HepG2 (cell line): ENCODE data around the gene TUBA4B. TPM values are rescaled to one million over a fixed set of nuclear protein-coding genes. Genes with fewer than 3 reads are reported as not detected.

ENCODE experiments used
- ATAC-seq: fragments of 200-7000 bp; cut with Tn5 transposase; 3 replicates; pipeline ENCODE4 v1.9.1; 2020; ENCODE audit warnings: mild to moderate bottlenecking, moderate library complexity
- BruUV-seq: library from RNA; stranded (reverse); fragments of 400-500 nt; replicated peaks from 2 replicates; lab custom pipeline; 2021; lab: Mats Ljungman, UMichigan
- CTCF ChIA-PET: fragments of 300-600 bp; formaldehyde crosslinking; extraction: SDS; loops from one replicate; lab custom pipeline; 2021; ENCODE audit warnings: low total read pairs, inconsistent platforms, low intra/inter-chr PET ratio; lab: Yijun Ruan, JAX
- POLR2A ChIA-PET: fragments of 350-600 bp; sonication (Branson Sonifier 250); formaldehyde crosslinking; loops from one replicate; lab custom pipeline; 2020; ENCODE audit warnings: antibody characterized with exemption, inconsistent platforms; lab: Yijun Ruan, JAX
- DNase-seq: peaks from one replicate; pipeline ENCODE4 v3.0.0-alpha.2; 2015; ENCODE audit warnings: low spot score
- FAIRE-seq: peaks from 3 replicates; lab custom pipeline; 2011; peaks lifted over from hg19 to GRCh38; lab: Jason Lieb, UNC
- H2AFZ ChIP-seq: one replicate; pipeline ENCODE4 v1.6.1; 2011; ENCODE audit warnings: low read length, inconsistent platforms
- H3K27ac ChIP-seq: fragments of 300-600 bp; 3 replicates; pipeline ENCODE4 v1.8.0; 2011; ENCODE audit warnings: mixed run types, mild to moderate bottlenecking, mixed read lengths, low read length, inconsistent platforms; ENCODE audit not compliant: insufficient read depth; ENCODE audit errors: extremely low read length
- H3K27me3 ChIP-seq, 2 experiments: fragments of 200-600 bp in 1 of 2; 2 replicates in 1 of 2; 3 replicates in 1 of 2; pipeline versions ENCODE4 v1.6.0 to v1.8.0; 2011; ENCODE audit warnings: low read length in 2 of 2, mild to moderate bottlenecking in 2 of 2, moderate library complexity in 2 of 2, inconsistent platforms in 1 of 2; ENCODE audit not compliant: insufficient read depth in 2 of 2, control insufficient read depth in 1 of 2
- H3K36me3 ChIP-seq, 2 experiments: fragments of 200-600 bp in 1 of 2; replicated peaks in 1 of 2; 2 replicates in 1 of 2; 3 replicates in 1 of 2; pipeline versions ENCODE4 v1.5.1 to v1.8.0; 2011; ENCODE audit warnings: low read length in 2 of 2, inconsistent platforms in 1 of 2; ENCODE audit not compliant: insufficient read depth in 2 of 2, control insufficient read depth in 1 of 2
- H3K4me1 ChIP-seq: 2 replicates; pipeline ENCODE4 v1.5.1; 2012; ENCODE audit warnings: low read length, inconsistent platforms; ENCODE audit not compliant: insufficient read depth
- H3K4me2 ChIP-seq: 2 replicates; pipeline ENCODE4 v1.6.0; 2011; ENCODE audit warnings: low read depth, low read length, inconsistent platforms
- H3K4me3 ChIP-seq, 3 experiments: fragments of 200-600 bp in 1 of 3; sonication (generic), shearing (Covaris generic) in 1 of 3; replicated peaks in 1 of 3; 2 replicates each; pipeline ENCODE4 v1.5.1; 2011 to 2016; ENCODE audit warnings: low read length in 3 of 3, inconsistent platforms in 2 of 3, low read depth in 2 of 3, mild to moderate bottlenecking in 2 of 3, control low read depth in 1 of 3, mixed read lengths in 1 of 3; ENCODE audit not compliant: insufficient read depth in 1 of 3
- H3K79me2 ChIP-seq: one replicate; pipeline ENCODE4 v1.6.1; 2011; ENCODE audit warnings: low read length, inconsistent platforms; ENCODE audit not compliant: insufficient read depth
- H3K9ac ChIP-seq: 2 replicates; pipeline ENCODE4 v1.6.0; 2011; ENCODE audit warnings: mild to moderate bottlenecking, low read depth, low read length, inconsistent platforms; ENCODE audit not compliant: insufficient read depth
- H3K9me3 ChIP-seq: 2 replicates; pipeline ENCODE4 v1.5.1; 2012; ENCODE audit warnings: mild to moderate bottlenecking, low read length
- H4K20me1 ChIP-seq: 2 replicates; pipeline ENCODE4 v1.6.0; 2011; ENCODE audit warnings: inconsistent platforms, mild to moderate bottlenecking, low read length, moderate library complexity; ENCODE audit not compliant: insufficient read depth
- ATF1 ChIP-seq: IDR thresholded peaks from 2 replicates; pipeline ENCODE4 v1.6.1; 2016; ENCODE audit warnings: mild to moderate bottlenecking, control low read depth
- ATF7-NPFF ChIP-seq: sonication (generic); formaldehyde crosslinking; IDR thresholded peaks from 2 replicates; pipeline ENCODE4 v1.8.1; 2023; ENCODE audit warnings: mild to moderate bottlenecking, low read depth, missing genetic modification reagents, moderate library complexity
- BHLHE40 ChIP-seq: IDR thresholded peaks from 2 replicates; pipeline ENCODE4 v1.6.1; 2011; ENCODE audit warnings: low read length, improper control_type of control experiment
- ELF1 ChIP-seq: sonication (generic); formaldehyde crosslinking; IDR thresholded peaks from 2 replicates; pipeline ENCODE4 v1.4.0; 2020; ENCODE audit warnings: missing genetic modification reagents
- GATA4 ChIP-seq: sonication (generic); IDR thresholded peaks from 2 replicates; pipeline ENCODE4 v1.6.1; 2016; ENCODE audit warnings: antibody characterized with exemption, low read depth, borderline replicate concordance
- JUND ChIP-seq: sonication (generic); formaldehyde crosslinking; IDR thresholded peaks from 2 replicates; pipeline ENCODE4 v1.8.0; 2022; ENCODE audit warnings: mild to moderate bottlenecking, missing genetic modification reagents
- KLF11 ChIP-seq: IDR thresholded peaks from 2 replicates; pipeline ENCODE4 v1.6.1; 2016; ENCODE audit warnings: missing compliant biosample characterization
- KMT2A ChIP-seq: sonication (generic); formaldehyde crosslinking; IDR thresholded peaks from 2 replicates; pipeline ENCODE4 v1.4.0; 2020; ENCODE audit warnings: missing genetic modification reagents
- RFX1 ChIP-seq: fragments of 450-650 bp; IDR thresholded peaks from 2 replicates; pipeline ENCODE4 v1.6.1; 2017
- RNF2 ChIP-seq: fragments of 450-650 bp; conservative IDR thresholded peaks from 2 replicates; pipeline ENCODE4 v1.6.1; 2016; ENCODE audit warnings: low read depth
- TEAD3 ChIP-seq: optimal IDR thresholded peaks from 2 replicates; pipeline ENCODE3; 2016; ENCODE audit warnings: borderline replicate concordance
- ZBTB1 ChIP-seq: sonication (generic); formaldehyde crosslinking; IDR thresholded peaks from 2 replicates; pipeline ENCODE4 v1.4.0; 2020; ENCODE audit warnings: missing genetic modification reagents, borderline replicate concordance
- ZNF260 ChIP-seq: sonication (generic); formaldehyde crosslinking; IDR thresholded peaks from 2 replicates; pipeline ENCODE4 v1.4.0; 2020; ENCODE audit warnings: missing genetic modification reagents, low read depth, mild to moderate bottlenecking, borderline replicate concordance
- ZNF292 ChIP-seq: sonication (generic); formaldehyde crosslinking; IDR thresholded peaks from 2 replicates; pipeline ENCODE4 v1.8.1; 2022; ENCODE audit warnings: mild to moderate bottlenecking, low read depth, missing genetic modification reagents, borderline replicate concordance
- ZNF335 ChIP-seq: sonication (generic); formaldehyde crosslinking; IDR thresholded peaks from 2 replicates; pipeline ENCODE4 v1.4.0; 2020; ENCODE audit warnings: missing genetic modification reagents
- ZNF33B ChIP-seq: sonication (generic); formaldehyde crosslinking; IDR thresholded peaks from 2 replicates; pipeline ENCODE4 v1.5.1; 2020; ENCODE audit warnings: mild to moderate bottlenecking, missing genetic modification reagents
- ZNF629 ChIP-seq: sonication (generic); formaldehyde crosslinking; conservative IDR thresholded peaks from 2 replicates; pipeline ENCODE4 v1.5.0; 2020; ENCODE audit warnings: missing genetic modification reagents
- ZNF674 ChIP-seq: sonication (generic); formaldehyde crosslinking; IDR thresholded peaks from 2 replicates; pipeline ENCODE4 v1.5.0; 2020; ENCODE audit warnings: low read depth, mild to moderate bottlenecking, missing genetic modification reagents
- WGBS: methylation state at CpG from one replicate; pipeline ENCODE4 v1.1.6; 2017; ENCODE audit warnings: low lambda C conversion rate; 5-methylcytosine and 5-hydroxymethylcytosine counted together
- in situ Hi-C: cut with HindIII; loops from 2 replicates; pipeline ENCODE4 v1.10.0; 2017; ENCODE audit warnings: low pct_unique_long_range_greater_than_20kb; ENCODE audit not compliant: extremely low pct_ligation_motif_present
- intact Hi-C: fragments of 100-400 bp; cut with micrococcal nuclease; formaldehyde crosslinking; loops from one replicate; pipeline ENCODE4 v1.10.0; 2022; ENCODE audit not compliant: unreplicated experiment
- polyA plus RNA-seq, 8 experiments: library from polyadenylated mRNA; depleted of rRNA in 3 of 8; stranded (reverse) in 7 of 8; unstranded in 1 of 8; fragments of >200 nt; fragmentation: Illumina TruSeq in 4 of 8; extraction: Trizol in 4 of 8; gene quantifications; 2 replicates each; pipeline versions ENCODE4 v1.2.1 to v1.2.3, GENCODE V29; 2011 to 2016; ENCODE audit warnings: low read depth in 4 of 8, missing spikeins in 1 of 8, mixed read lengths in 1 of 8; ENCODE audit not compliant: insufficient read depth in 1 of 8
- total RNA-seq, 5 experiments: library from RNA; depleted of rRNA; stranded (reverse); fragments of >200 nt; fragmentation: Illumina TruSeq; extraction: Trizol; gene quantifications; 2 replicates each; pipeline ENCODE4 v1.2.3, GENCODE V29; 2016; ENCODE audit warnings: low read depth in 1 of 5
- TF ChIP-seq, protein P1 (sequence below): sonication (generic); formaldehyde crosslinking; IDR thresholded peaks from 2 replicates; pipeline ENCODE4 v1.8.1; 2023; ENCODE audit warnings: mild to moderate bottlenecking, inconsistent platforms, moderate library complexity, missing genetic modification reagents, borderline replicate concordance
- TF ChIP-seq, protein P2 (sequence below): IDR thresholded peaks from 2 replicates; pipeline ENCODE4 v1.6.1; 2016; ENCODE audit warnings: missing compliant biosample characterization, missing genetic modification reagents, borderline replicate concordance
- TF ChIP-seq, protein P3 (sequence below): sonication (generic); formaldehyde crosslinking; IDR thresholded peaks from 2 replicates; pipeline ENCODE4 v1.5.1; 2020; ENCODE audit warnings: missing genetic modification reagents, mild to moderate bottlenecking, borderline replicate concordance
- TF ChIP-seq, protein P4 (sequence below): IDR thresholded peaks from 2 replicates; pipeline ENCODE4 v1.6.1; 2016; ENCODE audit warnings: low read depth, borderline replicate concordance

The TUBA4B gene
- total and polyA plus RNA-seq, 2 of the 13 experiments (the other 11 are each of a cell fraction or from before 2014, with no cell fraction given): 0.18 to 0.22 TPM

DNA sequence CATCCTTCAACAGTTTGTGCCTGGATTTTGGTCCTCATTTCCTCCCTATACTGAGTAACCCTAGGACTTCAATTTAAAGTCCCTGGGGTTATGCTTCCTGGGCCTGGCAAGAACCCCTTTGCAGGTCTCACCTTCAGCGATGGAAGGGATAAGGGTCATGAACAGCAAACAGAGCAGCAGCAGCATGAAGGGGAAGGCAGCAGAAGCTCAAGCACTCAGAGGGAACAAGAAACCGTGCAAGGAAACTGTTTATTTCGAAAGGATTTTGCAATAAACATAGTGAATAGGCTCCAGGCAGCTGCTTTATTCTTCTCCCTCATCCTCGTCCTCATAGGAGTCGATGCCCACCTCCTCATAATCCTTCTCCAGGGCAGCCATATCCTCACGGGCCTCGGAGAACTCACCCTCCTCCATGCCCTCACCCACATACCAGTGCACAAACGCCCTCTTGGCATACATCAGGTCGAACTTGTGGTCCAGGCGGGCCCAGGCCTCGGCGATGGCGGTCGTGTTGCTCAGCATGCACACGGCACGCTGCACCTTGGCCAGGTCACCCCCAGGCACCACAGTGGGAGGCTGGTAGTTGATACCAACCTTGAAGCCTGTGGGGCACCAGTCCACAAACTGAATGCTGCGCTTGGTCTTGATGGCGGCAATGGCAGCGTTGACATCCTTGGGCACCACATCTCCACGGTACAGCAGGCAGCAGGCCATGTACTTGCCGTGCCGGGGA is 2.8 kb upstream of the TUBA4B start (continued):
- TF ChIP-seq ZNF33B: no peak
- TF ChIP-seq KMT2A (CRISPR knock-in tag): no peak
- no peak for TF ChIP-seq JUND (CRISPR knock-in tag)
- TF ChIP-seq ATF1 (CRISPR knock-in tag): no peak
- no peak for TF ChIP-seq RFX1
- no peak for TF ChIP-seq ELF1
- no peak for TF ChIP-seq TEAD3

DNA sequence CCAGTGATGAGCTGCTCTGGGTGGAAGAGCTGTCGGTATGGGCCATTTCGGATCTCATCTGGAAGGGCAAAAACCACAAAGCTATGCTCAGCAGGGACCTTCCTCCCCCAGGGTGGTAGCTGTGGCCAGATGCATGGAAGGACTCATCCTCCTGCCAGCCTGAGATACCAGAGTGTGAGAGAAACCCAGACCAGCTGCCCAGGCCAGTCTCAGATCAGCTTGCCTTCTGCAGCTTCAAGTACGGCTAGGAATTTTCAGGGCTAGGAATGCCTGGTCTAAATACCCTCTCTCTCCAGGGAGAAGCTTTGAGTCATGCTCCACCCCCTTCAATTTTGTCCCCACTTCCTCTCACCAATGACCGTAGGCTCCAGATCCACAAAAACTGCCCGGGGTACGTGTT is 1.4 kb upstream of the TUBA4B start:
- H3K27ac ChIP-seq: no peak overlapping the region
- TF ChIP-seq RNF2: no peak
- TF ChIP-seq, protein P1, sequence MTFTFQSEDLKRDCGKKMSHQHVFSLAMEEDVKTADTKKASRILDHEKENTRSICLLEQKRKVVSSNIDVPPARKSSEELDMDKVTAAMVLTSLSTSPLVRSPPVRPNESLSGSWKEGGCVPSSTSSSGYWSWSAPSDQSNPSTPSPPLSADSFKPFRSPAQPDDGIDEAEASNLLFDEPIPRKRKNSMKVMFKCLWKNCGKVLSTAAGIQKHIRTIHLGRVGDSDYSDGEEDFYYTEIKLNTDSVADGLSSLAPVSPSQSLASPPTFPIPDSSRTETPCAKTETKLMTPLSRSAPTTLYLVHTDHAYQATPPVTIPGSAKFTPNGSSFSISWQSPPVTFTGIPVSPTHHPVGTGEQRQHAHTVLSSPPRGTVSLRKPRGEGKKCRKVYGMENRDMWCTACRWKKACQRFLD: no peak
- TF ChIP-seq ZNF292 (CRISPR knock-in tag): no peak
- no peak for TF ChIP-seq KLF11 (CRISPR knock-in tag)
- TF ChIP-seq, protein P2, sequence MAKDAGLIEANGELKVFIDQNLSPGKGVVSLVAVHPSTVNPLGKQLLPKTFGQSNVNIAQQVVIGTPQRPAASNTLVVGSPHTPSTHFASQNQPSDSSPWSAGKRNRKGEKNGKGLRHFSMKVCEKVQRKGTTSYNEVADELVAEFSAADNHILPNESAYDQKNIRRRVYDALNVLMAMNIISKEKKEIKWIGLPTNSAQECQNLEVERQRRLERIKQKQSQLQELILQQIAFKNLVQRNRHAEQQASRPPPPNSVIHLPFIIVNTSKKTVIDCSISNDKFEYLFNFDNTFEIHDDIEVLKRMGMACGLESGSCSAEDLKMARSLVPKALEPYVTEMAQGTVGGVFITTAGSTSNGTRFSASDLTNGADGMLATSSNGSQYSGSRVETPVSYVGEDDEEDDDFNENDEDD (CRISPR knock-in tag): no peak
- TF ChIP-seq ATF7-NPFF (CRISPR knock-in tag): no peak
- no peak for TF ChIP-seq BHLHE40
- TF ChIP-seq ZNF335 (CRISPR knock-in tag): no peak
- TF ChIP-seq, protein P3, sequence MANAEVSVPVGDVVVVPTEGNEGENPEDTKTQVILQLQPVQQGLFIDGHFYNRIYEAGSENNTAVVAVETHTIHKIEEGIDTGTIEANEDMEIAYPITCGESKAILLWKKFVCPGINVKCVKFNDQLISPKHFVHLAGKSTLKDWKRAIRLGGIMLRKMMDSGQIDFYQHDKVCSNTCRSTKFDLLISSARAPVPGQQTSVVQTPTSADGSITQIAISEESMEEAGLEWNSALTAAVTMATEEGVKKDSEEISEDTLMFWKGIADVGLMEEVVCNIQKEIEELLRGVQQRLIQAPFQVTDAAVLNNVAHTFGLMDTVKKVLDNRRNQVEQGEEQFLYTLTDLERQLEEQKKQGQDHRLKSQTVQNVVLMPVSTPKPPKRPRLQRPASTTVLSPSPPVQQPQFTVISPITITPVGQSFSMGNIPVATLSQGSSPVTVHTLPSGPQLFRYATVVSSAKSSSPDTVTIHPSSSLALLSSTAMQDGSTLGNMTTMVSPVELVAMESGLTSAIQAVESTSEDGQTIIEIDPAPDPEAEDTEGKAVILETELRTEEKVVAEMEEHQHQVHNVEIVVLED (CRISPR knock-in tag): no peak
- no peak for TF ChIP-seq ZNF629 (CRISPR knock-in tag)
- TF ChIP-seq ZNF674 (CRISPR knock-in tag): no peak
- TF ChIP-seq ZBTB1 (CRISPR knock-in tag): no peak
- no peak for TF ChIP-seq ZNF260 (CRISPR knock-in tag)
- TF ChIP-seq, protein P4, sequence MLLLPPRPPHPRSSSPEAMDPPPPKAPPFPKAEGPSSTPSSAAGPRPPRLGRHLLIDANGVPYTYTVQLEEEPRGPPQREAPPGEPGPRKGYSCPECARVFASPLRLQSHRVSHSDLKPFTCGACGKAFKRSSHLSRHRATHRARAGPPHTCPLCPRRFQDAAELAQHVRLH (CRISPR knock-in tag): no peak
- TF ChIP-seq GATA4: no peak

More for the DNA sequence above, 1.4 kb upstream of the TUBA4B start:
- intact Hi-C loops: no loop called here
- Histone ChIP-seq H3K27me3 (peaks cover 2 to 33% of the 10 kb centered on the region in 2 experiments; a peak in 4 of 5 replicates), H3K4me1 (peaks cover 75% of the 10 kb centered on the region), H4K20me1 (no peaks in the 10 kb centered on the region), H3K36me3 (peaks cover 1 to 13% of the 10 kb centered on the region in 2 experiments; a peak in 4 of 5 replicates), H3K9ac (no peak overlapping the region), H2AFZ (no peak overlapping the region), H3K4me3 (no peak overlapping the region), H3K4me2 (no peak overlapping the region), H3K9me3 (no peaks in the 10 kb centered on the region), H3K79me2 (peaks cover 3% of the 10 kb centered on the region)
- WGBS: 93% methylated on average over 6 of the region's 6 CpGs
- DNase-seq (no peak), ATAC-seq (no peak), FAIRE-seq (no peak)
- CTCF ChIA-PET: no interaction called here
- in situ Hi-C loops: no loop called here
- POLR2A ChIA-PET: interaction anchor here (0.7 to 5.7 kb wide), 4 partner anchors 9 to 44 kb away, joined by 3 to 73 read pairs (median 4); partner anchors contain the start of genes DNAJB2 and ZFAND2B
- BruUV-seq: no TSS peak
